ENCODE results near the gene PREX1. TPM values are rescaled to one million over a fixed set of nuclear protein-coding genes. Genes with fewer than 3 reads are reported as not detected.

The PREX1 gene
- total and polyA plus RNA-seq, 2 of the 4 experiments (the other 2 are of a cell fraction) = 0.67 to 0.72 TPM

DNA sequence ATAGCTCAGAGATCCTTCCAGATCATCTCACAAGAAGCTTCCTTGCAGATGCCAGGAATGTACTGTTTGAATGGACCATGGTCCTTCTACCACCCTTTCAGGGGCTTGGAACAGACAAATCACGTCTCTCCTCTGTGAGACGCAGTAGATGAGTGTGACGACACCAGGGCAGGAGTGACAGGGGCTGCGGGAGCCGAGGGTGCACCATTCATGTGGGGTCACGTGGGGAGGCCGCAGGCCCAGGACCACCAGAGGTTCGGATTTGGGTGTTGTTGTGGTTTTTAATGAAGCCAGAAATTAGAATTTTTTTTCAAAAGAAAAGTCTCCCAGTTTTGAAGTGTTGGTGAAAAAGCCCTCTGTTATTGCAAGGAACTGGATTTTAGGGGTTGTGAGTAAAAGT is 79.2 kb downstream of the PREX1 start:
- Histone ChIP-seq H2BK20ac (ENCODE audit: low read depth, low read length) (no peak overlapping the region), H3K14ac (replicated peaks; ENCODE audit: low read depth, low read length) (no peak overlapping the region), H2AK9ac (replicated peaks; ENCODE audit: low read depth, low read length, poor library complexity) (no peak overlapping the region), H2AFZ (replicated peaks; ENCODE audit: low read length, poor library complexity) (no peak overlapping the region), H2BK120ac (ENCODE audit: low read depth, low read length) (no peak overlapping the region), H2AK5ac (ENCODE audit: low read depth, low read length) (no peak overlapping the region), H3K18ac (ENCODE audit: low read depth, low read length) (no peak overlapping the region), H3K56ac (ENCODE audit: extremely low read depth, insufficient read depth, low read length) (no peak overlapping the region), H2BK5ac (ENCODE audit: low read depth, low read length, poor library complexity, severe bottlenecking) (no peak overlapping the region), H4K5ac (ENCODE audit: low read depth, low read length) (no peak overlapping the region), H3K27me3 (ENCODE audit: control insufficient read depth, insufficient read depth, low read length) (peaks cover 6% of the 10 kb centered on the region; the same call in 1 of the 2 replicates), H4K20me1 (ENCODE audit: insufficient read depth, low read length) (no peaks in the 10 kb centered on the region), H3K4me2 (ENCODE audit: low read depth, low read length) (no peak overlapping the region), H3K27ac (ENCODE audit: insufficient read depth, low read length) (no peak overlapping the region), H4K8ac (ENCODE audit: low read depth in 2 of 2, low read length in 2 of 2) (no peak overlapping the region), H3K9me3 (ENCODE audit: control insufficient read depth, insufficient read depth, low read length) (no peaks in the 10 kb centered on the region), H4K91ac (ENCODE audit: insufficient read depth, low read depth, low read length) (no peak overlapping the region), H3K9me1 (ENCODE audit: insufficient read depth, low read length) (no peaks in the 10 kb centered on the region), H3K4me1 (ENCODE audit: control insufficient read depth, insufficient read depth, low read length) (no peaks in the 10 kb centered on the region), H3K79me1 (ENCODE audit: low read depth in 1 of 2, low read length in 2 of 2) (no peaks in the 10 kb centered on the region), H3K9ac (ENCODE audit: low read depth, low read length) (no peak overlapping the region), H3K4me3 (ENCODE audit: insufficient read depth, low read depth, low read length) (no peak overlapping the region), H3K23ac (ENCODE audit: low read depth, low read length) (no peak overlapping the region), H2BK15ac (ENCODE audit: low read depth, low read length) (no peak overlapping the region), H3K4ac (ENCODE audit: low read depth, low read length) (no peak overlapping the region), H3K36me3 (ENCODE audit: control insufficient read depth, insufficient read depth, low read length) (no peaks in the 10 kb centered on the region)
- CTCF ChIA-PET = no interaction called here
- POLR2A ChIA-PET (ENCODE audit: unreplicated experiment) = no interaction called here
- WGBS, 2 experiments (ENCODE audit: extremely low coverage in 2 of 2, insufficient read length in 1 of 2) = 70% methylated on average over 7 of the region's 8 CpGs; no CpG with 5 or more reads in 1 of the 2 experiments
- dilution Hi-C loops (cut with HindIII; ENCODE audit: low sequenced_read_pairs, unreplicated experiment) (no loop called here), intact Hi-C loops (cut with micrococcal nuclease) (no loop called here), in situ Hi-C loops (cut with MboI; ENCODE audit: low sequenced_read_pairs) (no loop called here)
- ATAC-seq (ENCODE audit: low read depth) (no peak), DNase-seq (no peak)
- no peak for TF ChIP-seq RCOR1 (IDR thresholded peaks at IDR 0.05; ENCODE audit: insufficient replicate concordance, low read length)
- no peak for TF ChIP-seq POLR2A (IDR thresholded peaks at IDR 0.05; ENCODE audit: low read depth, low read length)
- TF ChIP-seq BHLHE40 (IDR thresholded peaks at IDR 0.05; ENCODE audit: low read depth, low read length) = no peak
- TF ChIP-seq CEBPB (IDR thresholded peaks at IDR 0.05; ENCODE audit: low read depth, low read length) = no peak
- TF ChIP-seq MAZ (IDR thresholded peaks at IDR 0.05; ENCODE audit: borderline replicate concordance, low read depth, low read length) = no peak
- no peak for TF ChIP-seq MXI1 (IDR thresholded peaks at IDR 0.05; ENCODE audit: borderline replicate concordance, low read depth, low read length)
- no peak for TF ChIP-seq SMC3 (IDR thresholded peaks at IDR 0.05; ENCODE audit: low read depth, low read length)
- no peak for TF ChIP-seq CTCF (conservative IDR thresholded peaks at IDR 0.05; ENCODE audit: low read depth, low read length)
- no peak for TF ChIP-seq MAFK (IDR thresholded peaks at IDR 0.05; ENCODE audit: low read depth, low read length)
- TF ChIP-seq RAD21 (IDR thresholded peaks at IDR 0.05; ENCODE audit: low read length) = no peak
- TF ChIP-seq NFE2L2 (IDR thresholded peaks at IDR 0.05; ENCODE audit: low read depth, low read length) = no peak
- TF ChIP-seq RFX5 (IDR thresholded peaks at IDR 0.05; ENCODE audit: low read depth, low read length) = no peak
- no peak for TF ChIP-seq FOS (IDR thresholded peaks at IDR 0.05; ENCODE audit: low read depth, low read length)
- TF ChIP-seq USF2 (IDR thresholded peaks at IDR 0.05; ENCODE audit: low read depth, low read length) = no peak
- TF ChIP-seq ELK1 (IDR thresholded peaks at IDR 0.05; ENCODE audit: borderline replicate concordance, low read depth, low read length) = no peak
- no peak for TF ChIP-seq CHD1 (IDR thresholded peaks at IDR 0.05; ENCODE audit: low read depth, low read length)
- BruUV-seq (replicated peaks) = no TSS peak
